NCI-H345 (cell line): ENCODE data around the gene ATG12.
"Not testable (repeated sequence)": the region's sequence is repeated elsewhere in the genome, so short reads cannot be mapped to it uniquely, and the experiment has no call there.

Experiments
- DNase-seq: peaks from one replicate; lab custom pipeline; 2025; lab: John Stamatoyannopoulos, UW

ATG12 gene

GRCh38 chr5:115842089-115842935 lies 947 bp upstream of the ATG12 start:
- DNase-seq = peak; percentile 64

- no peak for DNase-seq
Measured at GRCh38 chr5:115840873-115841272, 492 bp downstream of the ATG12 start.

GRCh38 chr5:115838885-115839518 lies 2.4 kb downstream of the ATG12 start:
- peak; percentile 32 for DNase-seq

- no peak for DNase-seq
Measured at GRCh38 chr5:115835481-115835880, 5.9 kb downstream of the ATG12 start.

GRCh38 chr5:115831163-115831768 lies 10.1 kb downstream of the ATG12 start:
- DNase-seq = peak; percentile 29

- DNase-seq = no peak
Measured at GRCh38 chr5:115829913-115830312, 11.5 kb downstream of the ATG12 start.

- no peak for DNase-seq
Measured at GRCh38 chr5:115825948-115826347, 15.4 kb downstream of the ATG12 start.

- not testable (repeated sequence) for DNase-seq
Measured at GRCh38 chr5:115824983-115825382, 16.4 kb downstream of the ATG12 start.

GRCh38 chr5:115820846-115821245 lies 20.5 kb downstream of the ATG12 start:
- DNase-seq = no peak

GRCh38 chr5:115818821-115819220 lies 22.5 kb downstream of the ATG12 start:
- no peak for DNase-seq

- no peak for DNase-seq
Measured at GRCh38 chr5:115817386-115817785, 24.0 kb downstream of the ATG12 start.

GRCh38 chr5:115816226-115817081 lies 24.9 kb downstream of the ATG12 start, which contains the start of gene CDO1:
Gene CDO1, minus strand, starts transcription at chr5:115816659. Its CDS starts 262 bp downstream, at chr5:115816397.
- peak; percentile 21 for DNase-seq

GRCh38 chr5:115815693-115816225 lies 25.6 kb downstream of the ATG12 start:
- DNase-seq = no peak

GRCh38 chr5:115815006-115815692 lies 26.2 kb downstream of the ATG12 start:
- DNase-seq = no peak

- DNase-seq = no peak
Measured at GRCh38 chr5:115813719-115814118, 27.6 kb downstream of the ATG12 start.

- DNase-seq = no peak
Measured at GRCh38 chr5:115812372-115812771, 29.0 kb downstream of the ATG12 start.

- DNase-seq = no peak
Measured at GRCh38 chr5:115811406-115811805, 30.0 kb downstream of the ATG12 start.

GRCh38 chr5:115810761-115811160 lies 30.6 kb downstream of the ATG12 start:
- DNase-seq = no peak

- DNase-seq = no peak
Measured at GRCh38 chr5:115809946-115810345, 31.4 kb downstream of the ATG12 start.

- DNase-seq = not testable (repeated sequence)
Measured at GRCh38 chr5:115808066-115808465, 33.3 kb downstream of the ATG12 start.

GRCh38 chr5:115807654-115808052 lies 33.7 kb downstream of the ATG12 start:
- no peak for DNase-seq
